PFSK-1 (cell line): Measurements from ENCODE around the gene EWSR1.

Experiments
- POLR2AphosphoS5 ChIP-seq: IDR thresholded peaks from 2 replicates; pipeline ENCODE4 v1.6.1; 2012; ENCODE audit warnings: low read depth, mild to moderate bottlenecking, control low read depth, low read length, moderate library complexity
- REST ChIP-seq, 2 experiments: IDR thresholded peaks; 2 replicates each; pipeline versions ENCODE4 v1.6.1 to v1.8.0; 2011 to 2012; ENCODE audit warnings: low read depth in 2 of 2, low read length in 2 of 2, control low read depth in 1 of 2, inconsistent platforms in 1 of 2, mild to moderate bottlenecking in 1 of 2, moderate library complexity in 1 of 2; ENCODE audit not compliant: insufficient read depth in 1 of 2
- SIN3A ChIP-seq: IDR thresholded peaks from 2 replicates; pipeline ENCODE4 v1.6.1; 2012; ENCODE audit warnings: mild to moderate bottlenecking, low read length, moderate library complexity, borderline replicate concordance; ENCODE audit not compliant: insufficient read depth
- TAF1 ChIP-seq: IDR thresholded peaks from 2 replicates; pipeline ENCODE4 v1.6.1; 2012; ENCODE audit warnings: low read length, control low read depth, borderline replicate concordance; ENCODE audit not compliant: insufficient read depth

GRCh38 chr22:29342577-29343312, 74.7 kb downstream of the EWSR1 start:
- TF ChIP-seq TAF1 (no peak), REST (IDR thresholded peaks at IDR 0.05; ENCODE audit: insufficient read depth in 1 of 2, low read depth in 2 of 2, low read length in 2 of 2) (no peak), POLR2AphosphoS5 (no peak), SIN3A (no peak)
